Right renal cortex interstitium (tissue), 3 donors: ENCODE results near the gene CLMP. TPM values are rescaled to one million over a fixed set of nuclear protein-coding genes. Genes with fewer than 3 reads are reported as not detected.
"Not testable (repeated sequence)": the region's sequence is repeated elsewhere in the genome, so short reads cannot be mapped to it uniquely, and the experiment has no call there.

Source experiments
- DNase-seq, 3 donors: peaks; one replicate each; pipeline ENCODE4 v3.0.0-alpha.2; 2013; ENCODE audit warnings: low read depth in 3 of 3, low spot score in 2 of 3
- polyA plus RNA-seq, 3 donors: library from polyadenylated mRNA; unstranded; fragments of 120-200 nt; gene quantifications; one replicate each; pipeline ENCODE4 v1.2.1, GENCODE V29; 2013; ENCODE audit not compliant: insufficient read length in 3 of 3

The CLMP gene
- polyA plus RNA-seq, 3 donors = 34.5 to 39.4 (median 38.4) TPM

GRCh38 chr11:123170929-123171328 is 24.1 kb downstream of the CLMP start:
- no peak for DNase-seq

DNA sequence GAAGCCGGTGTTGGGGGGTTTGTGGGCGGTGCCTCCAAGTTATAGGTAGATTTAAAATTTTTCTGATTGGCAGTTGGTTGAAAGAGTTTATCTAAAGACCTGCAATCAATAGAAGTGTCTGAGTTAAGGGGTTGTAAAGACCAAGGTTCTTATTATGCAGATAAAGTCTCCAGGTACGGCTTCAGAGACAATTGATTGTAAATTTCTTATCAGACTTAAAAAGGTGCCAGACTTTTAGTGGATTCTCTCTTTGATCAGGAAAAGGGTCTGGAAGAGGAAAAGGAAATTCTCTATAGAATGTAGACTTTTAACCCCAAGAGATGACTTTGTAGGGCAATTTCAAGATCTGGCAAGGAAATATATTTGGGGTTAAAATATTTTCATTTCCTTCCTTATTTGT is 25.2 kb downstream of the CLMP start:
- no peak for DNase-seq

GRCh38 chr11:123168955-123169484 is 26.0 kb downstream of the CLMP start:
- no peak for DNase-seq

GRCh38 chr11:123168241-123168640 is 26.8 kb downstream of the CLMP start:
- DNase-seq = no peak

DNA sequence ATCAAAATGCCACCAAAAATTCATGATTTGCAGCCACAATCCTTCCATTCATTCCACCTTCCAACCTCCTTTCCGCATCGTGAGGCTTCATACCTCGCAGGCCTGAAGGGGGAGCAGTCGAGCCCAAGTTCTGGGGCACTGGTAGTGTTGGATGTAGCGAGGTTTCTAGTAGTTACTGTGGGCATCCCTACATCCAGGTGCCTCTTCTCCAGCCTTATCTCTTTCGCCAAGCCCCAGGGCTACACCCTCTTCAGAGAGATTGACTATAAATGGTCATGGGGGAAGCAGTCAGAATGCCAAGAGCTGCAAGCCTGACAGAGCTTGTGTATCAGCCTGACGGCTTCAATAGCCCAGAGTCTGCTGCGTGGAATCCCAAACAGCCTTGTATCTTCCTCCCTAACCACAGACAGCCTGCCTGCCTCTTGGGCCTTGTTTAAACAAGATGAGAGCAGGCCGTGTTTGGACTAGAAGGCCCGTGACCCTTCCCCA is 28.9 kb downstream of the CLMP start:
- DNase-seq = no peak

GRCh38 chr11:123164732-123165450 is 30.2 kb downstream of the CLMP start:
- no peak for DNase-seq

DNA sequence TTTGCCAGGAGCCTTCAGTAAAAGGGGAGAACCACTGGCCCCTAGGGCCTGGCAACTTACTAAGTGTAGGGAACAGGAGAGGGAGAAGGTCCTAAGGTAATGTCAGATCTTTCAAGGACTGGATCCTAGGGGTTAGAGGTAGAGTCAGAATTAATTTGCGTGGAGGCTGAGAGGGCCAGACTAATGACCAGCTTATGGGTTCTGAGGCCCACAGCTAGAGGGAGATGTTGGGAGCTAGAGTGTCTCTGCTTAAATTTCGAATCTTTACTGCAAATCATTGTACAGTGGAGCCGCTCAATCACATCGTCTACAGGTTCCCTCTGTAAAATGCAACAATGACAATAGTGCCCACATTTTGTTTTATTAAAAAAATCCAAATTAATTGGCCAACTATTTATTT is 31.4 kb downstream of the CLMP start:
- DNase-seq = no peak

GRCh38 chr11:123161376-123162030 is 33.5 kb downstream of the CLMP start:
- DNase-seq = no peak

- no peak for DNase-seq
These were observed 35.7 kb downstream of the CLMP start for GRCh38 chr11:123159183-123159857.

- no peak for DNase-seq
These were observed 36.7 kb downstream of the CLMP start for GRCh38 chr11:123158033-123159003.

GRCh38 chr11:123152951-123153350 is 42.1 kb downstream of the CLMP start:
- no peak for DNase-seq

DNA sequence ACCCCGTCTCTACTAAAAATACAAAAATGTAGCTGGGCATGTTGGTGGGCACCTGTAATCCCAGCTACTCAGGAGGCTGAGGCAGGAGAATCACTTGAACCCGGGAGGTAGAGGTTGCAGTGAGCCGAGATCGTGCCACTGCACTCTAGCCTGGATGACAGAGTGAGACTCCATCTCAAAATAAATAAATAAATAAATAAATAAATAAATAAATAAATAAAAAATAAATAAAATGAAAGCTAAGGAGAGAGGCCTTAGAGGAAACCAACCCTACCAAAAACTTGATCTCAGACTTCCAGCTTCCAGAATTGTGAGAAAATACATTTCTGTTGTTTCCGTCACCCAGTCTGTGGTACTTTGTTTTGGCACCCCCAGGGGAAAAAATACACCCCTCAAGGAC is 42.7 kb downstream of the CLMP start:
- DNase-seq = not testable (repeated sequence)

- DNase-seq = no peak
These were observed 43.3 kb downstream of the CLMP start for GRCh38 chr11:123151796-123152195.

- no peak for DNase-seq
These were observed 43.7 kb downstream of the CLMP start for GRCh38 chr11:123151366-123151765.

DNA sequence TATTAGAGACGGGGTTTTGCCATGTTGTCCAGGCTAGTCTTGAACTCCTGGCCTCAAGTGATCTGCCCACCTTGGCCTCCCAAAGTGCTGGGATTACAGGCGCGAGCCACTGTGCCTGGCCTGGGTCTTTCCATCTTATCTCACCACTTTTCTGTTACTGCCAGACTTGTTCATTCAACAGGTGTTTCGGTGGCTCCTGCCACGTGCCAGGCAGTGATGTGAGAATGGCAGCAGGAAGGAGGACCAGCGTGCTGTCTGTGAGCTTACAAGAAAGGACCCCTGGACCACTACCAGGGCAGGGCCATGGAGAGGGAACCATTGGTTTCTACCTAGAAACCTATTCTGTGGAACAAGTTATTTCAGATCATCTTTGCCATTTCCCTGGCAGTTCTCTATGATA is 44.2 kb downstream of the CLMP start:
- no peak for DNase-seq

- DNase-seq = no peak
These were observed 46.1 kb downstream of the CLMP start for GRCh38 chr11:123148965-123149364.

DNA sequence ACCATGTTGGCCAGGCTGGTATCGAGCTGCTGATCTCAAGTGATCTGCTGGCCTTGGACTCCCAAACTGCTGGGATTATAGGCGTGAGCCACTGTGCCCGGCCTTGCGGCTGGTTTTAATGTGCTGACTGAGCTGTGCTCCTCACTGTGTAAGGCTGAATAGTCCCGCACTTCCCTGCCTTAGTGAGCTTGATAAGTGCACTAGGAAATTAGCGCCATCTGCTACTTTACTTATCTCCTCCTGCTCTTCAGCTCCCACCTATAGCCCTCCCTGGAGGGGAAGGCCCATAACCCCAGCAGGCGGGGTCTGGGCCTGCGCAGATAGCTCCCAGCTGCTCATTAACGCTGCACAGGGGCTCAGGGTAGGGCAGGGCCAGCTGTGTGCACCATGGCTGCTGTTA is 49.4 kb downstream of the CLMP start:
- DNase-seq = no peak

DNA sequence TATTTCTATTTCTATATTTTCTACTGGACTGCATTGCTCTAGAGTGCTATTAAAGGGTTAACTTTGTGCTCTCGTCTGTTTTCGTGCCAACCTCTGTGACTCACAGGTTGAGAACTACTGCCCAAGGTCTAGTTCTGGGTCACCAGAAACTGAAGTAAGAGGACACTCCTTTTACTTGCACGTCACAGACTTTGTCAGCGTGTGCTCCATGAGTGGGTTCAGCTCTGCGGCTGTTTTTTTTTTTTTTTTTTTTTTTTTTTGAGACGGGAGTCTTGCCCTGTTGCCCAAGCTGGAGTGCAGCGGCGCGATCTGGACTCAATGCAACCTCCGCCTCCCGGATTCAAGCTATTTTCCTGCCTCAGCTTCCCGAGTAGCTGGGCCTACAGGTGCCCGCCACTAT is 49.8 kb downstream of the CLMP start:
- DNase-seq = no peak

DNA sequence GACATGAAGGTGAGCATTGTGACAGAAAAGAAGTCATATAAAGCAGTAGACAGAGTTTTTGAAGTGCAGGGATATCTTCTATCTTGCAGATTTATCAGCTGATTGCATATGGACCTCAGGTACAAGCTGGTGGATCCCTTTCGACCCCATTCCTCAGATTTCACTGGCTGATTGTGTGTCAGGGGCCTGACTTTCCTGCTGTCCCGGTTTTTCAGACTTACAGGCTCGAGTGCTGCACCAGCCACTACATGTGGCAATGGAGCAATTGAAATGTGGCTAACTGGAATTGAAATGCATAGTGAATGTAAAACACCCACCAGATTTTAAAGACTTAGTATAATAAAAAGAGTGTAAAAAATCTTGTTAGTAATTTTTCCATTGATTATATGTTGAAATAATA is 50.3 kb downstream of the CLMP start:
- DNase-seq = no peak

DNA sequence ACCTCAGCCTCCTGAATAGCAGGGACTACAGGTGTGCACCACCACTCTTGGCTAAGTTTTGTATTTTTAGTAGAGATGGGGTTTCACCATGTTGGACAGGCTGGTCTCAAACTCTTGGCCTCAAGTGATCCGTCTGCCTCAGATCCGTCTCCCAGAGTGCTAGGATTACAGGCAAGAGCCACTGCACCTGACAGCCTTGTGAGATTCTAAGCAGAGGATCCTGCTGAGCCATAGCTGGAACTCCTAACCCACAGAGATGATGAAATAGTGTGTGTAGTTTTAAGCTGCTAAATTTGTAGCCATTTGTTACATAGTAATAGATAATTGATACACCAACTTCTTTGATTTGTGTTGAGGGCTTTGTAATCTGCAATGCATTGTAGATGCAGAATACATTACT is 51.1 kb downstream of the CLMP start:
- DNase-seq = no peak
